ENCODE data around the gene PLK5. TPM values are rescaled to one million over a fixed set of nuclear protein-coding genes. Genes with fewer than 3 reads are reported as not detected.
"Not testable (repeated sequence)": the region's sequence is repeated elsewhere in the genome, so short reads cannot be mapped to it uniquely, and the experiment has no call there.

PLK5 gene
- total RNA-seq, 1 experiment from 2014 or later, result 0.57 TPM

DNA sequence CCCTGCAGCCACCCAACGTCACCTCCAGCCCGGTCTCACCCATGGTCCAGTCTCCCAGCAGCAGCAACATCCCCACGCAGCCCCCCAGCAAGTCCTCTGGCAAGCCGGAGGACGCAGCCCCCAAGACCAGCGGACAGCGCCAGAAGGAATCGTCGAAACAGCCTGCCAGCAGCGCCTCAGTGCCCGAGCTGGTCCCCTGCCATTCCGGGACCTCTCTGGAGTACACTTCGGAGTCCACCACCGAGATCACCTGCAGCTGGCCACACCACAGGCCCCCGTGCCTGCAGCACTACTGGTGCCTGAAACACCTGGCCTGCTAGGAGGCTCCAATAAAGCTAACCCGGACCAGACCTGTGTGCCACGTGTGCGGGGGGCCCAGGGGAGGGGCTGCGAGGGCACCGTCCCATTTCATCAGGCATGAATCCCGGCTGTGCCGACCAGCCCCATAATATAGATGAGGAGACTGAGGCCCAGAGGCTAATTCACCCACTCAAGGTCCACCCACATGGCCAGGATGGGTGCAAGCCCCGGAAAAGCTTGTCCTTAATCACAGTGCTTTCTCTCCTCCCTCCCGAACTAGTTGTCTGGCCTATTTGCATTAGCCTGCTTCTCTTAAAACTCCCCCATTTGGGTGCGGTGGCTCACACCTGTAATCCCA is 26.2 kb upstream of the PLK5 start:
- Mint-ChIP-seq H3K9me3 (peaks cover 7 to 16% of the 10 kb centered on the region in 2 experiments), H3K27me3 (ENCODE audit: low read depth) (peaks cover 66% of the 10 kb centered on the region), H3K4me3 (no peak overlapping the region), H3K36me3 (ENCODE audit: insufficient read depth in 1 of 3, low read depth in 3 of 3) (no peaks in the 10 kb centered on the region), H3K4me1 (peaks cover 0 to 11% of the 10 kb centered on the region in 2 experiments; a peak in 1 of 4 replicates), H3K27ac (peak overlapping the region in 1 of 3 experiments; percentile 94; a peak in 1 of 7 replicates)
- H2BK12ac ChIP-seq (ENCODE audit: insufficient read length, low read depth, low read length), result no peak overlapping the region
- H4K5ac ChIP-seq (ENCODE audit: insufficient read length, low read depth, low read length), result no peak overlapping the region
- H3K56ac ChIP-seq (ENCODE audit: insufficient read length, low read depth, low read length), result no peak overlapping the region
- no peaks in the 10 kb centered on the region for H3K23me2 ChIP-seq (ENCODE audit: insufficient read length, low read depth, low read length, poor library complexity, severe bottlenecking)
- no peak overlapping the region for H2BK15ac ChIP-seq (ENCODE audit: low read depth, low read length)
- H3K9ac ChIP-seq (ENCODE audit: extremely low read depth, insufficient read length, low read length), result no peak overlapping the region
- H3K14ac ChIP-seq (ENCODE audit: insufficient read depth, low read length), result no peak overlapping the region; the same call in 1 of the 2 replicates
- no peak overlapping the region for H3K4ac ChIP-seq (ENCODE audit: low read depth, low read length)
- no peak overlapping the region for H4K91ac ChIP-seq (ENCODE audit: insufficient read length, low read depth, low read length)
- no peak overlapping the region for H3K4me2 ChIP-seq (ENCODE audit: insufficient read depth, insufficient read length, low read length)
- no peak overlapping the region for H2BK120ac ChIP-seq (ENCODE audit: low read depth, low read length, poor library complexity, severe bottlenecking)
- H3K27ac ChIP-seq (ENCODE audit: insufficient read length, low read depth, low read length), result no peak overlapping the region
- no peak for DNase-seq
- no peak overlapping the region for H2BK5ac ChIP-seq (ENCODE audit: insufficient read length, low read length)
- H3K79me1 ChIP-seq (ENCODE audit: insufficient read depth, low read depth, low read length, poor library complexity, severe bottlenecking), result no peaks in the 10 kb centered on the region
- H3K79me2 ChIP-seq (ENCODE audit: insufficient read depth, low read length), result no peaks in the 10 kb centered on the region
- H3K27me3 ChIP-seq (ENCODE audit: insufficient read depth, low read length), result no peaks in the 10 kb centered on the region
- H4K20me1 ChIP-seq (ENCODE audit: control insufficient read depth, insufficient read depth, insufficient read length), result no peaks in the 10 kb centered on the region
- no peak overlapping the region for H2AFZ ChIP-seq (ENCODE audit: low read length)
- H3K9me3 ChIP-seq (ENCODE audit: control insufficient read depth, low read depth, low read length), result no peaks in the 10 kb centered on the region
- no peak overlapping the region for H4K8ac ChIP-seq (replicated peaks; ENCODE audit: insufficient read length, low read depth, low read length)
- H2AK5ac ChIP-seq (ENCODE audit: insufficient read length, low read length), result no peak overlapping the region
- TF ChIP-seq, protein P1, sequence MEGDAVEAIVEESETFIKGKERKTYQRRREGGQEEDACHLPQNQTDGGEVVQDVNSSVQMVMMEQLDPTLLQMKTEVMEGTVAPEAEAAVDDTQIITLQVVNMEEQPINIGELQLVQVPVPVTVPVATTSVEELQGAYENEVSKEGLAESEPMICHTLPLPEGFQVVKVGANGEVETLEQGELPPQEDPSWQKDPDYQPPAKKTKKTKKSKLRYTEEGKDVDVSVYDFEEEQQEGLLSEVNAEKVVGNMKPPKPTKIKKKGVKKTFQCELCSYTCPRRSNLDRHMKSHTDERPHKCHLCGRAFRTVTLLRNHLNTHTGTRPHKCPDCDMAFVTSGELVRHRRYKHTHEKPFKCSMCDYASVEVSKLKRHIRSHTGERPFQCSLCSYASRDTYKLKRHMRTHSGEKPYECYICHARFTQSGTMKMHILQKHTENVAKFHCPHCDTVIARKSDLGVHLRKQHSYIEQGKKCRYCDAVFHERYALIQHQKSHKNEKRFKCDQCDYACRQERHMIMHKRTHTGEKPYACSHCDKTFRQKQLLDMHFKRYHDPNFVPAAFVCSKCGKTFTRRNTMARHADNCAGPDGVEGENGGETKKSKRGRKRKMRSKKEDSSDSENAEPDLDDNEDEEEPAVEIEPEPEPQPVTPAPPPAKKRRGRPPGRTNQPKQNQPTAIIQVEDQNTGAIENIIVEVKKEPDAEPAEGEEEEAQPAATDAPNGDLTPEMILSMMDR (conservative IDR thresholded peaks at IDR 0.05), result no peak
- H3K23ac ChIP-seq (ENCODE audit: insufficient read length, low read depth, low read length), result no peak overlapping the region
- H3T11ph ChIP-seq (ENCODE audit: low read length), result no peak overlapping the region
- no peak overlapping the region for H2BK20ac ChIP-seq (ENCODE audit: low read depth, low read length, poor library complexity, severe bottlenecking)
- H3K4me1 ChIP-seq (ENCODE audit: insufficient read depth, low read length), result no peaks in the 10 kb centered on the region
- H3K18ac ChIP-seq (ENCODE audit: insufficient read length, low read depth, low read length), result no peak overlapping the region
- no CpG with 5 or more reads among the region's 25 CpGs for WGBS (ENCODE audit: extremely low coverage, insufficient read length, low lambda C conversion rate)

GRCh38 chr19:1499231-1499630 is 24.6 kb upstream of the PLK5 start:
- H4K5ac ChIP-seq (ENCODE audit: insufficient read length, low read depth, low read length); H3K79me1 ChIP-seq (ENCODE audit: insufficient read depth, low read depth, low read length, poor library complexity, severe bottlenecking); H3K4ac ChIP-seq (ENCODE audit: low read depth, low read length); H3K27me3 ChIP-seq (ENCODE audit: insufficient read depth, low read length); H2BK15ac ChIP-seq (ENCODE audit: low read depth, low read length); H3K9ac ChIP-seq (ENCODE audit: extremely low read depth, insufficient read length, low read length); H3K4me1 ChIP-seq (ENCODE audit: insufficient read depth, low read length); H3K36me3 Mint-ChIP-seq (ENCODE audit: insufficient read depth in 1 of 3, low read depth in 3 of 3); H2BK12ac ChIP-seq (ENCODE audit: insufficient read length, low read depth, low read length); H3K23ac ChIP-seq (ENCODE audit: insufficient read length, low read depth, low read length); H2AFZ ChIP-seq (ENCODE audit: low read length); H2BK5ac ChIP-seq (ENCODE audit: insufficient read length, low read length); H3K23me2 ChIP-seq (ENCODE audit: insufficient read length, low read depth, low read length, poor library complexity, severe bottlenecking); H2BK20ac ChIP-seq (ENCODE audit: low read depth, low read length, poor library complexity, severe bottlenecking); H3K9me3 ChIP-seq (ENCODE audit: control insufficient read depth, low read depth, low read length); H3K4me3 Mint-ChIP-seq; H3K27ac Mint-ChIP-seq; DNase-seq; H3K27ac ChIP-seq (ENCODE audit: insufficient read length, low read depth, low read length); H3K14ac ChIP-seq (ENCODE audit: insufficient read depth, low read length); H3K4me2 ChIP-seq (ENCODE audit: insufficient read depth, insufficient read length, low read length); H2AK5ac ChIP-seq (ENCODE audit: insufficient read length, low read length); H3K18ac ChIP-seq (ENCODE audit: insufficient read length, low read depth, low read length); H3K56ac ChIP-seq (ENCODE audit: insufficient read length, low read depth, low read length); H4K20me1 ChIP-seq (ENCODE audit: control insufficient read depth, insufficient read depth, insufficient read length); H3K79me2 ChIP-seq (ENCODE audit: insufficient read depth, low read length); H4K91ac ChIP-seq (ENCODE audit: insufficient read length, low read depth, low read length); H3T11ph ChIP-seq (ENCODE audit: low read length); H2BK120ac ChIP-seq (ENCODE audit: low read depth, low read length, poor library complexity, severe bottlenecking); H4K8ac ChIP-seq (replicated peaks; ENCODE audit: insufficient read length, low read depth, low read length): not testable (repeated sequence)
- Mint-ChIP-seq H3K4me1 (peaks cover 0 to 12% of the 10 kb centered on the region in 2 experiments; a peak in 3 of 4 replicates), H3K27me3 (ENCODE audit: low read depth) (peaks cover 66% of the 10 kb centered on the region), H3K9me3 (peaks cover 7 to 16% of the 10 kb centered on the region in 2 experiments)
- WGBS (ENCODE audit: extremely low coverage, insufficient read length, low lambda C conversion rate), result no CpG with 5 or more reads among the region's 34 CpGs
